GM18520 (cell line): Measurements from ENCODE around the gene TMEM179.
"Not testable (repeated sequence)": the region's sequence is repeated elsewhere in the genome, so short reads cannot be mapped to it uniquely, and the experiment has no call there.

ENCODE experiments used
- ATAC-seq: cut with Tn5 transposase; IDR thresholded peaks from one replicate; pipeline ENCODE4 v1.9.1; 2021; ENCODE audit not compliant: unreplicated experiment

Gene TMEM179

DNA sequence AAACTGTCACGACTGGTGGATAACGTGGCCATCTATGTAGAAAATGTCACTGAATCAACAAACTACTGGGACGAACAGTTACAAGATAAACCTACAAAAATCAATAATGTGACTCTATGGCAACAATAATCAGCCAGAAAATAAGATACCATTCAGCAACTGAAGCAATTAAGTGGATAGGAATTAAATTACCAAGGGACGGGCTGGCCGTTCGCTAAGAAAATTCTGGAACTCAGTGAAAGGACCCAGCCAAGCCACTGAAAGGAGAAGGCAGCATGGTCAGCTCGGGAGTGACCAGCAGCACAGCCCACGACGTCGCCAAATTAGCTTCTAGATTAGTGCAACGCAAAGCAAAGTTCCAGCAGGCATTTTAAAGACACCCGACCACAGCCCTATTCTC, 33.6 kb upstream of the TMEM179 start:
- no peak for ATAC-seq

GRCh38 chr14:104637546-104638003, 33.0 kb upstream of the TMEM179 start:
- no peak for ATAC-seq

- not testable (repeated sequence) for ATAC-seq
Measured at GRCh38 chr14:104636846-104637545, 32.4 kb upstream of the TMEM179 start.

DNA sequence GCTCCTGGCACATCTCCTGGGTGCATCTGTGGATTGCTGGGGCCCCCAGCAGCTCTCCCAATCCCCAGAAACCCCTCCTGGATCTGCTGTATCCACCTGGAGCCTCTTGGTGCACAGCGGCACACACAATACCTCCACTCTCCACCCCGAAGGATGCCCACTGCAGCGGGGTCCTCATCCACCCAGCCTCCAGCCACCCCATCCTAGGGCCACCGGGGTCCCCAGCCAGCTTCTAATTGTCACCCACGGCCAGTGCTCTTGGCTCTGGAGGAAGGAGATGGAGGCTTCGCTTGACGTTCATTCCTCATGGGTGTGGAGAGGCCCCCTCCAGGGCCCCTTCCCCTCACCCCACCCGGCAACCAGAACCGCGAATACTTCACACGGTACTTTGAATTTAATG, 31.6 kb upstream of the TMEM179 start:
- no peak for ATAC-seq

- no peak for ATAC-seq
Measured at GRCh38 chr14:104635717-104636116, 31.1 kb upstream of the TMEM179 start.

GRCh38 chr14:104634886-104635570, 30.5 kb upstream of the TMEM179 start:
- no peak for ATAC-seq

- ATAC-seq: no peak
Measured at GRCh38 chr14:104634138-104634760, 29.7 kb upstream of the TMEM179 start.

- no peak for ATAC-seq
Measured at GRCh38 chr14:104633276-104634137, 28.9 kb upstream of the TMEM179 start.

DNA sequence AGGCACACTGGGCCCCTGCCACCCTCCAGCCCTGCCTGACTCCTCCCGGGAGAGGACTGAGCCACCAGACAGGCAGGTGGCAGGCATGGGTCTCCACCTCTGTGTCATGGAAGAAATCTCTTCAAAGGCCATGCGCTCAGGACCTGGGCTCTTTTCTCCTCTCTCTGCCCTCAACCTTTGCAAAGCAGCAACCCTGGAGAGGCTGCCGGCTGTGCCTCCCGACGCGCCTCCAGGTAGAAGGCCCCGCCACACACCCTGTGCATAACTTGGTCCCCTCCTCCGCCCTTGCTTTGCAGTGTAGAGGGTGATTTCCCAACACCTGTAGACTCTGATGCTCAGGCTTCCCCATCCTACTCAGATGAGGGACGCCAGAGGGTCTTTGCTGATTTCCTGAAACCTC, 28.2 kb upstream of the TMEM179 start:
- no peak for ATAC-seq

DNA sequence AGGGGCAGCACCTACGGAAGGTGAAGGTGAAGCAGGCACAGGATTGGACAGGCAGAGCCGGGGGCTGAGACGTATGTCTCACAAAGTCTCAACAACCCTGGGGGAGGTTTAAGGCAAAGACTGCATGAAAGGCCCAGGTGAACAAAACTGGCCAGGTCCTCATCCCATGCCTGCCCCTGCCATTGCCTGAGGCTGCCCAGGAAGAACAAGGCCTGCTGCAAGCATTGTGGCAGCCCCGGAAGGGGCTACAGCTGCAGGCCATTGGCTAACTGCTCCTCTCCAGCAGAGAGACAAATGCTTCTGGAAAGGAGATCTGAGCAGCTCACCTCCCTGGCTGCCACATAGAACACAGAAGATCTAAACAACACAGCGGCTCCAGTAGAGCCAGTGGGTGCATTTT, 20.4 kb upstream of the TMEM179 start:
- ATAC-seq: no peak

DNA sequence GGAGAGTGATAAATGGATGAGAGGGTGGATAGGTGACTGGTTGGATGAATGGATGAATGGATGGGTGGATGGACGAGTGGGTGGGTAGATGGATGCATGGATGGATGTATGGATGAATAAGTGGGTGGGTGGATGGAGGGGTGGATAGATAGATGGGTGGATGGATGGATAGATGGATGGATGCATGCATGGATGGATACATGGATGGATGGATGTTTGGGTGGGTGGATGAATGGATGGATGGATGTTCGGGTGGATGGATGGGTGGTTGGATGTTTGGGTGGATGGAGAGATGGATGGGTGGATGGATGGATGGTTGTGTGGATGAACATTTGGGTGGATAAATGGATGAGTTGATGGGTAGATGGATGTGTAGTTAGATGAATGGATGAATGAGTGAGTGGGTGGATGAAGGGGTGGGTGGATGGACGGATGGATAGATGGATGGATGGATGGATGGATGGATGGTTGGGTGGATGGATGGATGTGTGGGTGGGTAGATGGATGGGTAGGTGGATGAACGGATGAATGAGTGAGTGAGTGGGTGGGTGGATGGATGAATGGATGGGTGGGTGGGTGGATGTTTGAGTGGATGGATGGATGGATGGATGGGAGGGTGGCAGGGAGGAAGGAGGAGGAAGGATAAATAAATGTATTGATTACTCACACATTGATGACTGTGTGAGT, 9.7 kb upstream of the TMEM179 start:
- ATAC-seq: no peak

DNA sequence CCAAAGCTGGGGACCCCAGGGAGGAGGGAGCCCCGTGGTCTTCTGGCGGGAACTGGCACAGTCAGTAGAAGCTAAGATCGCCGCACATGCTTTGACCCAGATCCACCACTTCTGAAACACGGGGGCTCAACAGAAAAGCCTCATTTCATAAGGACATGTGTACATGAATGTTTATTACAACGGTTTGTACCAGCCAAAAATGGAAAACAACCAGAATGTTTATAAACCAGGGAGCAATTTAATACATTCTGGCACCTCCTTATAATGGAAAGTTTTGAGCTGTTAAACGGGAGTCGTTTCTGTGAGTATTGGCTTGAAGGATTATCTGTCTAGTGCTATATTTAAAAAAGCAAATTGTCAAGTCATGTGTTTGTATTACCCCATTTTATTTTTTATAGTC, 7.3 kb upstream of the TMEM179 start:
- no peak for ATAC-seq

GRCh38 chr14:104610749-104611310, 6.3 kb upstream of the TMEM179 start:
- ATAC-seq: no peak

- no peak for ATAC-seq
Measured at GRCh38 chr14:104609666-104610065, 5.1 kb upstream of the TMEM179 start.

GRCh38 chr14:104603711-104604401, 716 bp downstream of the TMEM179 start:
- no peak for ATAC-seq

DNA sequence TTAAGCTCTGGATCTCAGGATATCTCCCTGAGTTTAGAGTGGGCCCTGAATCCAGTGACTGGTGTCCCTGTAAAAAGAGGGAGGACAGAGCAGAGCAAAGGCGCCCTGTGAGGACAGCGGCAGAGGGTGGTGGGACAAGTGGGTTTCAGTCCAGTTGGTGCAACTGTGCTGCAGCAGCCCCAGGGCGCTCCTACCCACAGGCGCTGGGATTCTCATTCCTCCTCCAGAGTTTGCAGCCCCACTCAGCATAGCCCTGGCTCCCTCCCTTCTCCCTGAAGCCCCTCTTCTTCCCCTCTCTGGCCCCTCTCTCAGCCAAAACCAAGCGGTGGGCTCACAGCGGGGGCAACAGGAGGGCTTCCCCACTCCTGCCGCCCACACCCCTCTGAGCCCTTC, 1.6 kb downstream of the TMEM179 start:
- ATAC-seq: no peak

GRCh38 chr14:104602315-104602932, 2.1 kb downstream of the TMEM179 start:
- ATAC-seq: no peak

- ATAC-seq: no peak
Measured at GRCh38 chr14:104601786-104602185, 2.8 kb downstream of the TMEM179 start.

- no peak for ATAC-seq
Measured at GRCh38 chr14:104600805-104601204, 3.8 kb downstream of the TMEM179 start.
